ENCODE data around the gene HTR7.
"Not testable (repeated sequence)": the region's sequence is repeated elsewhere in the genome, so short reads cannot be mapped to it uniquely, and the experiment has no call there.

The HTR7 gene

DNA sequence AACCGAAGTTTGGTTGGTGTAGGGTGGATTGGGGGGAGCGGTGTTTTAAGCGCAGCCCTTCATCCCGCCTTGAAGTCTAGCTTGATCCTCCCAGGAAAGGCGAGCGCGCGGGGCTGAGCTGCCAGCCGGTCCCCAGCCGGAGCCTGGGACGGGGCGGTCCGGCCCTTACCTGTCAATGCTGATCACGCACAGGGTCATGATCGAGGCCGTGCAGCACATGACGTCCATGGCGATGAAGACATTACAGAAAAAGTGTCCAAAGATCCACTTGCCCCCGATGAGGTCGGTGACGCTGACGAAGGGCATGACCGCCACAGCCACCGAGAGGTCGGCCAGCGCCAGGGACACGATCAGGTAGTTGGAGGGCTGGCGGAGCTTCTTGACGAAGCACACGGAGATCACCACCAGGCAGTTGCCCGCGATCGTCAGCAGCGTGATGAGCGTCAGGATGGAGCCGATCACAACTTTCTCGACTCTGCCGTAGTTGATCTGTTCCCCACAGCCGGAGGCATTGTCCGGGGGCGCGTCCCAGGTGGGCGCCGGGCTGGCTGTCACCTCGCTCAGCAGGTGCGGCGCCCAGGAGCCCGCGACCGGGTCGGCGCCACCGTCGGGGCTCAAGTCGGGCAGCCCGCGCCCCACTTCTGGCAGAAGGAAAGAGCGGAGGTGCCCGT lies 740 bp downstream of the HTR7 start:
- DNase-seq, result no peak

DNA sequence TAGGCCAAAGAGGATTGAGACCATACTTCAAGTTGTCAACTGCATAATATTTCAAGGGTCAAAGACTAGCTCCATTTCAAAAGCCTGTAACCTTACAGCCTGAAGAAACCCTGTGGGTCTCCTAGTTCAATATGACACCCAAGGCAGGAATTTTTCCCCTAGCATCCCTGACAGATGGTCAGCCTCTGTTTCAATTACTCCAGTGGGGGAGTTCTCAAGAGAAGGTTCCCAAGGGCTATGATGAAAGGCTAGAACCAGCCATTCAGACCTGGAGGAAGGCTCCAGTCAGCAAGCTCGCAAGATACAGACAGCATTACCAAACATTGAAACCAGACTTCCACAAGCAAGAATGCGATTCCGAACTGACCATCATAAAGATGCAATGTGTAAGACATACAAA lies 1.6 kb downstream of the HTR7 start:
- DNase-seq, result no peak

DNA sequence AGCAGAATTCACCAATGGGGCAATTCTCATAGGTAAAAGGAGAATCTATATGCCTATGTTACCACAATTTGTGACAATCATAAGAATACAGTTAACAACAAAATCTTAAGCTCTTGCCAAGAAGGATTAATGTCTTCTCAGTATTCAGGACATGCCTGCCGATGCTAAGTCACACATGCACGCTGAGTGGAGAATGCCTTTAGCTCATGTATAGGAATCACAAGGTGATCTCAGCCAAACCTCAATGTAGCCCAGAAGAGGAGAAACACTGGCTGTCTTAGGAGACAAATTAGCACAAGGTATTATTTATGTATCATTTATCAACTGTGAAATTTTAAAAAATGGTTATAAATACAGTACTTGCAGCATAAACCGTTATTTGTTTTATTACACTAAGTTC lies 2.7 kb downstream of the HTR7 start:
- DNase-seq, result no peak

DNA sequence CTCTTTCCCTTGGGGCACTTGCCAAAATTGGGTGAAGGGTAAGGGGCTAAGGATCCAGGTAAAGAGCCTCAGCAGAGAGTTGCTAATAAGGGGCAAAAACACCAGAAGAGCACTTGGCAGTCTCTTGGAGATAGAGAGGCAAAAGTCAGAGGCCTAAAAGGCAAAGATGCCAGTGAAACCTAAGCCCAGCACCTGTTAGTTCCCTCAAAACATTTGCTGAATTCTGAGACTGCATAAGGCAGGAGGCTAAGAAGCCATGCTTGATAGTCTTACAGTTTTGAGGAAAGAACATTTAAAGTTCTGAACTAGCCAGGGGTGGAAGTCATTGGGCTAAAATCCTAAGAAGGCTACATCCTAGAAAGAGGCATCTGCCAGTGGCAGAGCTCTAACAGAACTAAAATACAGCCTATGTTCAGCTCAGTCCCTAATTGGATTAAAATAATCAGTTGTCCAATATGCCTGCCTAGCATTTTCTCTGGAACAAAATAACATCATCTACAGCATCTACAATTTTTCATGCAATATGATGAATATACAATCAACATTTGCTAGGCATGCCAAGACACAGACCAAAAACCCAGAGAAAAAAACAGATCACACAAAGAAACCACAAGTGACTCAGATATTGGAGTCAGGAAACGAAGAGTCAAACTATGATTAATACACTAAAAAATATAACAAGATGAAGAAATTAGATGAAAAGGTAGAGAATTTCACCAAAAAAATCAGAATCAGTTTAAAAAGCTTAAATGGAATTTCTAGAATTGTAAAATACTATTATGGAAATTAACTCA lies 7.7 kb downstream of the HTR7 start:
- no peak for DNase-seq

DNA sequence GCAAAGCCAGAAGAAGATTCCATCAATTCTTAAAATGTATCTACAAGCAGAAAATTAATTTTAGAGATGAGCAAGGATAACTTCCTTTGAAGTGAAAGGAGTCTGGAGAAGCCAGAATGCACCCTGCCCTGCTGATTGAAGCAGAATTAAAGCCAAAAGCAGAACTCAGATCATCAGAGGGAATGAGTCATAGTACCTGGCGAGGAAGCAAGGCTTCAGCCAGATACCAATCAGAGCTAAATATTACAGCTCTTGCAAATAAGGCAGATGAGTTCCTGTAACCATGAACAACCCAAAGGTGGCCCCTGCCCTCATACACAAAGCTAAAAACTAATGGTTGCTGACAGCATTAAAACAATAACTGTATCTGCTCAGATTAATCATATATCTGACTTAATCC lies 10.4 kb downstream of the HTR7 start:
- no peak for DNase-seq

DNA sequence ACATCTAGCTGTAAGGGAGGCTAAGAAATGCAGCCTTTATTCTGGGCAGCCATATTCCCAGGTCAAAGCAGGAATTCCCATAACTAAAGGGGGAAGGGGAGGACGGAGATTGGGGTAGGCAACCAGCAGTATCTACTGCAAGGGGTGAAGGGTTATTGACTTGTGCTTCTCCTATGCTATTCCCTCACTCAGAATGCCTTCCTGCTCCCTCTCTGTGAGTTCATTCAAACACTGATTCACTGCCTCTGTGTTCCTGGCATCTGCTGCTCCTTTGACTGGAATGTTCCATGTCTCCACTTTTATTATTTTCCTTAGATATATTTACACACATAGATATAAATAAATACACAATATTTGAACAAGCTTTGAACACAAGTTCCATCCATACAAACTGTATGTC lies 11.1 kb downstream of the HTR7 start:
- no peak for DNase-seq

DNA sequence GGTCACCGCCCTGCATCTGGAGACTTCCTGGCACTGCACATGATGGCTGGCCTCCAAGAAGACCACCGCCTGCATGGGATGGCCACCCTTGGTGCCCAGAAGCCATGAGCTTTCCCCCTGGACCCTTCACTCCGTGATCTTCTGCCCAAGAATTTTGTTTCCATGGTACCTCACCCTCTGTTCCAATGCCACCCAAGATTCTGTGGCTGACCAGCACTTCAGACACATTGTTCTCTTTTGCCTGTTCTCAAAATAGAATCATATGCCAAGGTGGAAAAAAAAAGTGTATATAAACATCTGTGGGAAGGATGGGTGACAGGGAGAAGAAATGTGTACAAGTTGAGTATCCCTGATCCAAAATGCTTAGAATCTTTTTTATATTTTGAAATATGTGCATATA lies 12.1 kb downstream of the HTR7 start:
- no peak for DNase-seq

DNA sequence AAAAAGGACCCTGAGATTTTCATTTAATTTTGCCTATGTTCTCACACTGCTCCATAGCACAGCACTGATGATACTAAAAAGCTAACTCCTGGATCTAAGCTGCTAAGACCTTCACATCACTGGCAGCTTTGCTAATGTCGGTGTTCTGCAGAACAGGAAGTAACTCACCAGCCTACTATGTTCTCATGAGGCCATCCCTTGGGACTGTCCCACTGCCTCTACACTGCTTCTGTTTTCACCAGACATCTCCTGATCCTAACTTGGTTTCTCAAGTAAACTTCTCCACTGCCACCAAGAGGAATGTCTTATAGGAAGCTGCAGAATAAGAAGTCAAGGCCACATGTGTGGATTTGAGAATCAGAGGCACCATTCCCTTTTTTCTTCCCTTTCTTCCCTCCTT lies 15.1 kb downstream of the HTR7 start:
- DNase-seq, result no peak

DNA sequence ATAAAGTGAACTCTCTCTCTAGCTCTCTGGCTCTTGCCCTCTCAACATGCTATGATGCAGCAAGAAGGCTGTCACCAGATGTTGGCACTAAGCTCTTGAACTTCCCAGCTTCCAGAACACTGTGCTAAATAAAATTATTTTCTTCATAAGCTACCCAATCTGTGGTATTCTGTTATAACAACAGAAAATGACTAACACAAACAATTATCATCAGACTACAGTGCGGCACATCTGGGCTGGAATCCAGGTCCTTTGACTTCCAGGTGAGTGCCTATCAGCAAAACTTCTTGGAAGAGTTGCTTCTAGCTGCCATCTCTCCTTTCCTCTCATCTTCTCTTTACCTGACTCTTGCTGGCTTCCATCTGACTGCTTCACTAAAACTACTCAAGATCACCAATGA lies 20.4 kb downstream of the HTR7 start:
- no peak for DNase-seq

DNA sequence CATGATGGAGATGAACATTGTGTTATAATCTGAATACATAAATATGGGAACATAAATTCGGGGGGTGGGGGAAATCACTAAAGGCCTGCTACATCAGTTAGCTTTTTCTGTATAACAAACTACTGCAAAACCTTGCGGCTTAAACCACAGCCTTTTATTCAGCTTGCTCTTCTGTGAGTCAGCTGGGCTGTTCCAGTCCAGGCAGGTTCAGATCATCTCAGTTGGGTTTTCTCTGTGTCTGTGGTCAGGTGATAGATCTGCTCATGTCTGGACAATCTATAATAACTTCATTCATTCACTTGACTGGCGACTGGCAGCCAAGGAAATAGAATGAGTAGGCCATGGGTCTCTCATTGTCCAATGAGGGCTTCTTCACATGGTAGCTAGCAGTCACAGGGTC lies 23.5 kb downstream of the HTR7 start:
- DNase-seq, result no peak

DNA sequence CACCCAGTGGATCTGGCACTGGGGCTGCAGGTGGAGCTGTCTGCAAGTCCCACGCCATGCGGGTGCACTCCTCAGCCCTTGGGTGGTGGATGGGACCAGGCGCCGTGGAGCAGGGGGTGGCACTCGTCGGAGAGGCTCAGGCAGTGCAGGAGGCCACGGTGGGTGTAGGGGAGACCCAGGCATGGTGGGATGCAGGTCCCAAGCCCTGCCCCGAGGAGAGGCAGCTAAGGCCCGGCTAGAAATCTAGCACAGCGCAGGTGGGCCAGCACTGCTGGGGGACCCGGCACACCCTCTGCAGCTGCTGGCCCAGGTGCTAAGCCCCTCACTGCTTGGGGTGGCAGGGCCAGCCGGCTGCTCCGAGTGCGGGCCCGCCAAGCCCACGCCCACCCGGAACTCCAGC lies 25.7 kb downstream of the HTR7 start:
- no peak for DNase-seq

DNA sequence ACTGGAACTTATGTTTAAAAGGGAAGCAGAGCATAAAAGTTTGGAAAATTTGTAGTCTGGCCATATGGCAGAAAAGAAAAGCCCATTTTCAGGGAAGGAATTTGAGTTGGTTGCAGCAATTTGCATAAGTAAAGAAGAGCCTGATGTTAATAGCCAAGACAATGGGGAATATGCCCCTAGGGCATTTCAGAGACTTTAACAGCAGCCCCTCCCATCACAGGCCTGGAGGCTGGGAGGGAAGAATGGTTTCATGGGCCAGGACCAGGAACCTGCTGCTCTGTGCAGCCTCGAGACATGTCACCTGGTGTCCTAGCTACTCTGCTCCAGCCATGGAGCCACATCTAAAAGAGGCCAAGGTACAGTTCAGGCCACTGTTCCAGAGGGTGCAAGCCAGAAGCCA lies 35.3 kb downstream of the HTR7 start:
- DNase-seq, result no peak

DNA sequence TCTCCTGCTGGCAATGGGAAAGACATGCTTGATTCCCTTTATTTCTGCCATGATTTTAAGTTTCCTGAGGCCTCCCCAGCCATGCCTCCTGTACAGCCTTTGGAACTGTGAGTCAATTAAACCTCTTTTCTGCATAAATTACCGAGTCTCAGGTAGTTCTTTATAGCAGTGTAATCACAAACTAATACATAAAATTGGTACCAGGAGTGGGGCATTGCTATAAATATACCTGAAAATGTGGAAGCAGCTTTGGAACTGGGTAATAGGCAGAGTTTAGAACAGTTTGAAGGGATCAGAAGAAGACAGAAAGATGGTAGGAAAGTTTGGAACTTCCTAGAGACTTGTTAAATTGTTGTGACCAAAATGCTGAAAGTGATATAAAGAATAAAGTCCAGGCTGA lies 36.0 kb downstream of the HTR7 start:
- not testable (repeated sequence) for DNase-seq

DNA sequence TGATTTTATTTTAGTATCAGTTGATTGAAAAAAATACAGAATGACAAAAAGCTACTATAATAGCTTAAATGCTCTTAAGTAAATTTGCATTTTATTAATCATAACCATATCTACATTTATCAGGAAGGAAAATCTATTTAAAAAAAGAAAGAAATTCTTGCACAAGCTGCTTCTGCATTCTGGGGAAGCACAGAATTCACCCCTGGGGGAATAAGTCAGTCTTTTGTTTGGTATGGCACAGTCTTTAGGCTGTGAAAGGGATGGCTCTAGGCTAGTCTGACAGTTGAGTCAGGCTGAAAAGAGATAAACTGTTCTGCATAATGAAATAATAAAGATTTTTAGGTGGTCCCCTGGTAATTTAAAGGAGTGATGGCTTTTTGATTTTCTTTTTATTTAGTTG lies 37.9 kb downstream of the HTR7 start:
- no peak for DNase-seq

DNA sequence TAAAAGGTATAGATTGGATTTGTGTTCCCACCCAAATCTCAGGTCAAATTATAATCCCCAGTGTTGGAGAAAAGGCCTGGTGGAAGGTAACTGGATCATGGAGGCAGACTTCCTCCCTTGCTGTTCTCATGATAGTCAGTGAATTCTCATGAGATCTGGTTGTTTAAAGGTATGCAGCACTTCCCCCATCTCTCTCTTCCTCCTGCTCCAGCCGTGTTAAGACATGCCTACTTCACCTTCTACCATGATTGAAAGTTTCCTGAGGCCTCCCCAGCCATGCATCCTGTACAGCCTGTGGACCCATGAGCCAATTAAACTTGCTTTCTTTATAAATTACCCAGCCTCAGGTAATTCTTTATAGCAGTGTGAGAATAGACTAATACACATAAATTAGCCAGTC lies 39.1 kb downstream of the HTR7 start:
- no peak for DNase-seq

DNA sequence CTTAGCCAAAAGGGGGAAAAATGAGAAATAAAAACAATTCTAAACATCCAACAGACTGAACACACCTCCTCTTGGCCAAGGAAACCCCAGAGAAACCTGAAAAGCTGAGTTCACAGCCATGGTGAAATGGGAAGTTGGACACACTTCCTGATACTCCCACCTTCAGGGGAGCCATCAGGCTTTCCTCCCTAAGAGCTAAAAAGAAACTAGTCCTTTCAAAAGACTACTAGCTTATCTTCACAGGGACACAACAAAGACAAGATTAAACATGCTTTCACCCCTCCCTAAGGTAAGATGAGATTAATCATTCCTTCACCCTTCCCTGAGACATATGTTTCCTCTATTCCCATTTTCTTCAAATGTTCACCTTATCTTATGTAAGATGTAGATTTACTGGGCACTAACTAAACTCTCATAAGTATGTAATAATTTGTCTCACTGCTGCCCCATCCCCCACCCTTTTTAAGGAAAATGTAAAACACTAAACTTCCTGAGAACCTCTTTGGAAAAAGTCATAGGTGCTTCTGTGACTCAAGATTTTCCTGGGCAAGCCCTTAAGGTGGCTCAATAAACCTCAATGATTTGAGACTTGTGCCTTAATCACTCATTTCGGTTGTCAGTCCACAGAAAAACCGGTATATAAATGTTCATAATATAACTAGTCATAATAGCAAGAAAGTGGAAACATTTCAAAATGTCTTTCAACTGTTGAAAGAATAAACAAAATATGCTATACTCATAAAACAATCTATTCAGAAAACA lies 40.5 kb downstream of the HTR7 start:
- DNase-seq, result no peak

DNA sequence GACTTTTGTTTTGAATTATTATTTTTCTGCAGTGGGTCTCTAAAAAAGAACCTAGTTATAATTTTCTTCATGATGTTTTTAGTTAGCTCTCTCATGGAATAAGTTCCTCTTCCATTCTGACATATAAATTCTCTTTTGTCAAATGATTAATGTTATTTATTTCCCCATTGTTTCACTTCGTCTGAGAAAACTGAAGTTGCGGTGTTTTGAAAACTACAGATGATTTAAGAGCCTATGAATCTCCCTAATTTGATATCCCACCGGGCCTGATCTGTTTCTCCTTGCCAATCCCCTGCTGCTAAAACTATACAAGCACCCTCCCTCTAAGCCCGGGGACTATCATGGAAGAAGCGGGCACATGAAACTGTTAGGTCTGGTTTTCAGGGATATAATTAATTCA lies 41.4 kb downstream of the HTR7 start:
- DNase-seq, result no peak

DNA sequence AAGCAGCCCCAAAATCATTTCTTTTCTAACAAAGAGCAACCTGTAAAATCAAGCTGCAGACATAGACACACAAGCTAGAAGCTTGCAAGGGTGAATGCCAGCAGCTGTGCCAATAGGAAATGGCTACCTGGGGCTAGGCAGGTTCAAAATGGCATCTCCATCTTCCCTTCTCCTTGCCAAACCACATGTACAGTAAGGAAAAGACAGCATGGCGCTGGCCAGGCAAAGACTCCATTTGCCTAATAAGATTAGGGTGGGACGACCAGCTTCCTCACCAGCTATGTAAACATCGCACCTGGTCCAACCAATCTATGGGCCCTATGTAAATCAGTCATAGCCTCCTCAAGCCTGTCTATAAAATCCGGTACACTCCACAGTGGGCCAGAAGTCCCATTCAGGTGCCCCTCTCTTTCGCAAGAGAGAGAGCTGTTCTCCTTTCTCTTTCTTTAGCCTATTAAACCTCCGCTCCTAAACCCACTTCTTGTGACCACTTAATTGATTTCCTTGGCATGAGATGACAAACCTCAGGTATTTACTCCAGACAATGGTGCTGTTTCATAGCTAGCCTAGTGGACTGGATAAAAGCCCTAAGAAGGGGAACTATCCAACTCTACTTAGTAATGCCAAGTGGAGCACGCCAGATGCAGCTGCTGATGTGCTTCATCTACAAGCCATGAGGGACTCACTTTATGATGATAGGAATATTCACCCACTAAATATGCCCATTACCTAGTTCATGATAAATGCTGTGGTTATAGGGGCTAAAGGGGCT lies 44.1 kb downstream of the HTR7 start:
- no peak for DNase-seq

DNA sequence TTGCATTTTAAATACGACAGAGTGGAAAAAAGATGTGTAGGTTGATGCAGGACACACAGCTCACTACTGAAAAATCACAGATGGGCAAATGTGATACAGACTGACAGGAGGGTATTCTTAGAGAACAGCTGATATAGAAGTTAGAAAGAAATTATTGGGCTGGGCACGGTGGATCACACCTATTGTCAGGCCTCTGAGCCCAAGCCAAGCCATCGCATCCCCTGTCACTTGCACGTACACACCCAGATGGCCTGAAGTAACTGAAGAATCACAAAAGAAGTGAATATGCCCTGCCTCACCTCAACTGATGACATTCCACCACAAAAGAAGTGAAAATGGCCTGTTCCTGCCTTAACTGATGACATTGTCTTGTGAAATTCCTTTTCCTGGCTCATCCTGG lies 50.7 kb downstream of the HTR7 start:
- DNase-seq, result not testable (repeated sequence)

DNA sequence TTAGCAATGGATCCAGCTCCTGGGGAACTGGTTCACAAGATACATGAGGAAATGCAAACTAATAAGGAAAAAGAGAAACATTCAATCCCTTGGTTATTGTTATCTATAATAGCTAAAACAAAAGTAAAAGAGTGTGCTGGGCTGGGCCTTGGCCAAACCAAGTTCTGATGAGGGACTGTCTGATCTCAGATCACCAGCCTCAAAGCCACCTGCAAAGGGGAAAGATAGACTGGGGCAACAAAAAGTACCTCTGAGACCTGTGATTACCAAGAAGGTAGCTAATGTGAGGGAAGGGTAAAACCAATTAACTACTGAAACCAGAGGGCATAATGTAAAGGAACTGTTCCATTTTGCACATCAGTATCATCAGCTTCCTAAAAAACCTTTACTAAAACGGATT lies 51.2 kb downstream of the HTR7 start:
- no peak for DNase-seq

DNA sequence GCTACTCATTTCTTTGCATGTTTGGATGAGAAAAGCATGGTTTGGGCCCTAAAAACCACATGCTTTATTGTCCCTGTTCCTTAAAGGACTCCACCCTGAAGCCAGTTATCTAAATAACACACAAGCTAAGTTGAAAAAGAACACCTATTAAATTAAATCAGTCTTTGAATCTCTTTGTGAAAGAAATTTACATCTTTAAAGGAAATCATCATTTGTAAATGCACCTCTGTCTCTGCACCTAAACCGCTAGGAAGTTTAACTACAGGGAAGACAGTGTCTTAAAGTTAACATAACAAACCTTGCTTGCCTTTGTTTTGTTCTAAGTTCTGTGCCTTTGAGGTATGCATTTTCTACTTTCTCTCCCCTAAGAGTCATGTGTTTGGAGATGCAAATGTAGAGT lies 52.6 kb downstream of the HTR7 start:
- no peak for DNase-seq

DNA sequence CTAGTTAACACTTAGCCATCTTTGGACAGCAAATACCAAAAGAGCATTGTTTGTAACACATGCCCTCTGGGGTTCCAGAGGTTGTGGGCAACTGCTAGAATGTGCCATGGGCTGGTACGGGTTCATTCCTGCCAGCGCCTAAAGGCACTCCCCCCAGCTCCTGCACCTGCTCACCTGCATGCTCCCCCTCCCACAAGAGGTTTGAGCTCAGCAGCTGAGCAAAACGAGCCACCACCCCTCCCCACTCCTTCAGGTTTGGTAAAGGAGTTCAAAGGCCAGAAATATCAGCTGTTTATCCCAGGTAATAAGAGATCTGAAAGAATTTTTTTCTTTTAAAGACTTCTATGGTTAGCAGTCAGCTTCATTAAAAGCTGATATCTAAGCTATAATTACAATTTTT lies 53.5 kb downstream of the HTR7 start:
- no peak for DNase-seq

DNA sequence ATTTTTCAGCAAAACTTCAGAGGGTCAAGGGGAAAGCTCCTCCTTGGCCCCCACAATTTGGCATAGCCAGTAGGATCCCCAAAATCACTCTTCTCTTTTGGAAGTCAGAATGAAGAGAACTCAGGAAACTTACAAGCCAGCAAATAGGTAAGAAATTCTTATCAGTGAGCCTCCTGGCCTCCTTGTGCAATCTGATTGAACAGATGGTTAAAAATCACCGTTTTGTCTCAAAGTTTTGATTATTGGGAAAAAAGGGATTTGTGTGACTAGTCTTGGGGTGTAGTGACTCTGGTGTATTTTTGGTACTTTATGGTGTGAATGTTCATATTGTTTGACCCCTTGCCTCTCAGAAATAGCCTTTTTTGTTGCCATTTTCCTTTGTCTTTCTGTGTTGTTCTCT lies 56.2 kb downstream of the HTR7 start:
- no peak for DNase-seq
